ENCODE data around the gene GADD45A.

The GADD45A gene

GRCh38 chr1:67676287-67676686 is 8.7 kb upstream of the GADD45A start:
- H3K27me3 ChIP-seq (ENCODE audit: insufficient read depth, low read length, poor library complexity, severe bottlenecking), result peaks cover 25% of the 10 kb centered on the region
- H4K20me1 ChIP-seq (ENCODE audit: insufficient read depth, low read length, poor library complexity, severe bottlenecking), result no peaks in the 10 kb centered on the region
- no peak overlapping the region for H3K4me3 ChIP-seq (ENCODE audit: low read length, poor library complexity, severe bottlenecking)
- no peaks in the 10 kb centered on the region for H3F3A ChIP-seq (ENCODE audit: low read depth)
- H3K36me3 ChIP-seq (ENCODE audit: insufficient read depth, low read length), result no peaks in the 10 kb centered on the region
- peaks cover 13% of the 10 kb centered on the region for H3K4me1 ChIP-seq (ENCODE audit: insufficient read depth, low read length, poor library complexity, severe bottlenecking)
- H2AFZ ChIP-seq (ENCODE audit: low read length), result no peak overlapping the region
- TF ChIP-seq EZH2phosphoT487 (IDR thresholded peaks at IDR 0.05; ENCODE audit: borderline replicate concordance) (no peak), CTCF (conservative IDR thresholded peaks at IDR 0.05; ENCODE audit: low read length) (no peak)
- no peak overlapping the region for H3K4me2 ChIP-seq (ENCODE audit: low read depth, low read length, poor library complexity, severe bottlenecking)
- no peak overlapping the region for H3K9ac ChIP-seq (ENCODE audit: low read depth, low read length, poor library complexity, severe bottlenecking)
- no peaks in the 10 kb centered on the region for H3K79me2 ChIP-seq (ENCODE audit: insufficient read depth, low read length)
- no peaks in the 10 kb centered on the region for H3K9me2 ChIP-seq (replicated peaks; ENCODE audit: low read depth, low read length)
- H3K9me3 ChIP-seq (ENCODE audit: insufficient read depth, low read depth, low read length), result no peaks in the 10 kb centered on the region

GRCh38 chr1:67676946-67677345 is 8.1 kb upstream of the GADD45A start:
- no peak overlapping the region for H3K9ac ChIP-seq (ENCODE audit: low read depth, low read length, poor library complexity, severe bottlenecking)
- H2AFZ ChIP-seq (ENCODE audit: low read length), result no peak overlapping the region
- no peak overlapping the region for H3K4me2 ChIP-seq (ENCODE audit: low read depth, low read length, poor library complexity, severe bottlenecking)

GRCh38 chr1:67677408-67677807 is 7.6 kb upstream of the GADD45A start:
- Histone ChIP-seq H3K4me1 (ENCODE audit: insufficient read depth, low read length, poor library complexity, severe bottlenecking) (peaks cover 13% of the 10 kb centered on the region), H4K20me1 (ENCODE audit: insufficient read depth, low read length, poor library complexity, severe bottlenecking) (no peaks in the 10 kb centered on the region), H3F3A (ENCODE audit: low read depth) (no peaks in the 10 kb centered on the region), H3K9me2 (replicated peaks; ENCODE audit: low read depth, low read length) (no peaks in the 10 kb centered on the region), H2AFZ (ENCODE audit: low read length) (no peak overlapping the region), H3K4me2 (ENCODE audit: low read depth, low read length, poor library complexity, severe bottlenecking) (no peak overlapping the region), H3K36me3 (ENCODE audit: insufficient read depth, low read length) (no peaks in the 10 kb centered on the region), H3K9me3 (ENCODE audit: insufficient read depth, low read depth, low read length) (no peaks in the 10 kb centered on the region), H3K27me3 (ENCODE audit: insufficient read depth, low read length, poor library complexity, severe bottlenecking) (peaks cover 15% of the 10 kb centered on the region), H3K9ac (ENCODE audit: low read depth, low read length, poor library complexity, severe bottlenecking) (no peak overlapping the region), H3K79me2 (ENCODE audit: insufficient read depth, low read length) (no peaks in the 10 kb centered on the region), H3K4me3 (ENCODE audit: low read length, poor library complexity, severe bottlenecking) (no peak overlapping the region)
- TF ChIP-seq EZH2phosphoT487 (IDR thresholded peaks at IDR 0.05; ENCODE audit: borderline replicate concordance) (no peak), CTCF (conservative IDR thresholded peaks at IDR 0.05; ENCODE audit: low read length) (no peak)

More at GRCh38 chr1:67676946-67677345, 8.1 kb upstream of the GADD45A start:
- Histone ChIP-seq H3K9me2 (replicated peaks; ENCODE audit: low read depth, low read length) (no peaks in the 10 kb centered on the region), H3K4me3 (ENCODE audit: low read length, poor library complexity, severe bottlenecking) (no peak overlapping the region), H3K9me3 (ENCODE audit: insufficient read depth, low read depth, low read length) (no peaks in the 10 kb centered on the region), H3K4me1 (ENCODE audit: insufficient read depth, low read length, poor library complexity, severe bottlenecking) (peaks cover 13% of the 10 kb centered on the region), H3K79me2 (ENCODE audit: insufficient read depth, low read length) (no peaks in the 10 kb centered on the region), H3K27me3 (ENCODE audit: insufficient read depth, low read length, poor library complexity, severe bottlenecking) (peaks cover 18% of the 10 kb centered on the region), H3K36me3 (ENCODE audit: insufficient read depth, low read length) (no peaks in the 10 kb centered on the region), H4K20me1 (ENCODE audit: insufficient read depth, low read length, poor library complexity, severe bottlenecking) (no peaks in the 10 kb centered on the region), H3F3A (ENCODE audit: low read depth) (no peaks in the 10 kb centered on the region)
- no peak for TF ChIP-seq EZH2phosphoT487 (IDR thresholded peaks at IDR 0.05; ENCODE audit: borderline replicate concordance)
- no peak for TF ChIP-seq CTCF (conservative IDR thresholded peaks at IDR 0.05; ENCODE audit: low read length)
